Spleen (tissue), 7 donors: ENCODE measurements around the gene SMO.

Experiments used
- POLR2A ChIP-seq, 3 donors: fragments of 450-650 bp; IDR thresholded peaks; one replicate each; pipeline ENCODE4 v1.5.1; 2017; ENCODE audit warnings: antibody characterized with exemption in 3 of 3, mild to moderate bottlenecking in 1 of 3
- TF ChIP-seq, protein P1 (sequence below), 11 experiments: fragments of 200-600 bp in 7 of 11; fragments of 450-650 bp in 4 of 11; sonication (generic) in 4 of 11; IDR thresholded peaks in 8 of 11; conservative IDR thresholded peaks in 3 of 11; 1 replicate in 7 of 11; 2 replicates in 4 of 11; pipeline versions ENCODE4 v1.4.0 to v1.8.0; 2016 to 2021; ENCODE audit warnings: antibody characterized with exemption in 11 of 11, inconsistent platforms in 4 of 11, mild to moderate bottlenecking in 1 of 11
- donor health status: DM: no; HTN: no; CAD: no; lungs with moderate emphysema.
- donor health status: DM: no; HTN: no; CAD: no.
- donor health status: DM: no; HTN: no; CAD: no.

DNA sequence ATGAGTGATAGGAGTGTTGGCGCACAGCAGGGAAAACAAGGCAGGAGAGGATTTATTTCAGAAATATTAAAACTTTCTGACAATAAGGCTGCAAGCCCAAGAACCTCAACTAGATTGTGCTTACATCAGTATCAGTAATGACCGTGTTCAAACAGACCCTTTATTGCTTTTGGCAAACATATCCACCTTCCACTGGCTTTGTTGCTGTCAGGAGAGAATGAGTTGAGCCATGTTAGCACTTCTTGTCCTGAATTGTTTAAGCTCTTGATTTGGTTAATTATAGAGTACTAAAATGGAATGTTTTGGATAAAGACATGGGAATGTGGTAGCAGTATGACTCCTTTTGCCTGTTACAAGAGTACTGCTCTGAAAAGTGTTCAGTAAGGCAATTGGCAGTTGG, 40.2 kb downstream of the SMO start:
- TF ChIP-seq, protein P1, sequence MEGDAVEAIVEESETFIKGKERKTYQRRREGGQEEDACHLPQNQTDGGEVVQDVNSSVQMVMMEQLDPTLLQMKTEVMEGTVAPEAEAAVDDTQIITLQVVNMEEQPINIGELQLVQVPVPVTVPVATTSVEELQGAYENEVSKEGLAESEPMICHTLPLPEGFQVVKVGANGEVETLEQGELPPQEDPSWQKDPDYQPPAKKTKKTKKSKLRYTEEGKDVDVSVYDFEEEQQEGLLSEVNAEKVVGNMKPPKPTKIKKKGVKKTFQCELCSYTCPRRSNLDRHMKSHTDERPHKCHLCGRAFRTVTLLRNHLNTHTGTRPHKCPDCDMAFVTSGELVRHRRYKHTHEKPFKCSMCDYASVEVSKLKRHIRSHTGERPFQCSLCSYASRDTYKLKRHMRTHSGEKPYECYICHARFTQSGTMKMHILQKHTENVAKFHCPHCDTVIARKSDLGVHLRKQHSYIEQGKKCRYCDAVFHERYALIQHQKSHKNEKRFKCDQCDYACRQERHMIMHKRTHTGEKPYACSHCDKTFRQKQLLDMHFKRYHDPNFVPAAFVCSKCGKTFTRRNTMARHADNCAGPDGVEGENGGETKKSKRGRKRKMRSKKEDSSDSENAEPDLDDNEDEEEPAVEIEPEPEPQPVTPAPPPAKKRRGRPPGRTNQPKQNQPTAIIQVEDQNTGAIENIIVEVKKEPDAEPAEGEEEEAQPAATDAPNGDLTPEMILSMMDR (IDR thresholded peaks at IDR 0.05 in 8 of 11, conservative IDR thresholded peaks at IDR 0.05 in 3 of 11), result no peak
- TF ChIP-seq POLR2A (IDR thresholded peaks at IDR 0.05), result no peak
